Colonic mucosa (tissue), 4 donors: ENCODE results near the gene C1orf35. TPM values are rescaled to one million over a fixed set of nuclear protein-coding genes. Genes with fewer than 3 reads are reported as not detected.

Experiments used
- DNase-seq: peaks from one replicate; pipeline ENCODE4 v3.0.0-alpha.2; 2020
- H3K27ac ChIP-seq: fragments of 200-600 bp; one replicate; pipeline ENCODE4 v1.8.0; 2021
- H3K27me3 ChIP-seq: fragments of 200-600 bp; one replicate; pipeline ENCODE4 v1.8.0; 2021
- H3K36me3 ChIP-seq: fragments of 200-600 bp; one replicate; pipeline ENCODE4 v1.8.0; 2021
- H3K4me1 ChIP-seq: fragments of 200-600 bp; one replicate; pipeline ENCODE4 v1.8.0; 2021; ENCODE audit warnings: mild to moderate bottlenecking
- H3K4me3 ChIP-seq: fragments of 200-600 bp; one replicate; pipeline ENCODE4 v1.8.0; 2021
- H3K9ac ChIP-seq, 2 donors: one replicate each; pipeline ENCODE4 v1.7.0; 2013; ENCODE audit warnings: control low read depth in 2 of 2, low read depth in 2 of 2, low read length in 2 of 2
- H3K9me3 ChIP-seq: fragments of 200-600 bp; one replicate; pipeline ENCODE4 v1.8.0; 2021
- intact Hi-C: fragments of 100-400 bp; cut with DNase I; formaldehyde crosslinking; loops from one replicate; pipeline ENCODE4 v1.14.1; 2022
- total RNA-seq, 2 donors: library from RNA; stranded (reverse); fragmentation: NEBNext Ultra II Directional in 1 of 2; extraction: Animal tissue kit (Norgen Biotek cat#: 25700) in 1 of 2; gene quantifications; one replicate each; pipeline ENCODE4 v1.2.1, GENCODE V29; 2021
- TF ChIP-seq, protein P1 (sequence below): fragments of 200-600 bp; IDR thresholded peaks from one replicate; pipeline ENCODE4 v1.8.0; 2022; ENCODE audit warnings: antibody characterized with exemption, mild to moderate bottlenecking
- donor health status: healthy.
- donor health status: DM: no; HTN: no; CAD: no.
- donor health status: DM: no; HTN: no; CAD: no.

The C1orf35 gene
- total RNA-seq, 2 donors from 2014 or later: 14.9 to 26.4 TPM

DNA sequence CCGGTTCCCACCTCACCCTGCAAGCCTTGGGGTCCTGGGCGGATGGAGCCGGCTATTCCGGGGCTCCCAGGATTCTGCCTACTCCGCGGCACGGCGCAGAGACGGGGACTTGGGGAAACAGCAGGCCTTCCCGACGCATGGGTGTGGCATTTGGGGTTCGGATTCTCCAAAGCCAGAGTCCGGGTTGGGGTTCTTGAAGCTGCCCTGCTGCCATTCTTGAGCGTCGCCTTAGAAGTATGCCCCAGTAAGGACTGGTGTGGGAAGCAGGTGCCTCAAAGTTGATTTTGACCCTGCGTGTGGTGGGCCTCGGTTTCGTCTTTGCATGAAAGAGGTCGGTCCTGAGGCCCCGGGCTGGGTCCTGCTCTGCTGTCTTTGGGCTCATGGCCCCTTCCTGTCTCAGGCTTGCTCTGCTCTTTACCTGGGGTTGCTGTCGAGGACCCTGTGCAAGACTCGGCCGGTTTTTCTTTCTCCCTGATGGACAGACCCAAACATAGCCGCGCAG lies 37.6 kb upstream of the C1orf35 start:
- H3K27ac ChIP-seq: peak overlapping the region; percentile 95
- no peaks in the 10 kb centered on the region for H3K36me3 ChIP-seq
- intact Hi-C loops: no loop called here
- H3K4me3 ChIP-seq: peak overlapping the region; percentile 73
- H3K27me3 ChIP-seq: no peaks in the 10 kb centered on the region
- H3K9me3 ChIP-seq: no peaks in the 10 kb centered on the region
- DNase-seq: no peak
- TF ChIP-seq, protein P1, sequence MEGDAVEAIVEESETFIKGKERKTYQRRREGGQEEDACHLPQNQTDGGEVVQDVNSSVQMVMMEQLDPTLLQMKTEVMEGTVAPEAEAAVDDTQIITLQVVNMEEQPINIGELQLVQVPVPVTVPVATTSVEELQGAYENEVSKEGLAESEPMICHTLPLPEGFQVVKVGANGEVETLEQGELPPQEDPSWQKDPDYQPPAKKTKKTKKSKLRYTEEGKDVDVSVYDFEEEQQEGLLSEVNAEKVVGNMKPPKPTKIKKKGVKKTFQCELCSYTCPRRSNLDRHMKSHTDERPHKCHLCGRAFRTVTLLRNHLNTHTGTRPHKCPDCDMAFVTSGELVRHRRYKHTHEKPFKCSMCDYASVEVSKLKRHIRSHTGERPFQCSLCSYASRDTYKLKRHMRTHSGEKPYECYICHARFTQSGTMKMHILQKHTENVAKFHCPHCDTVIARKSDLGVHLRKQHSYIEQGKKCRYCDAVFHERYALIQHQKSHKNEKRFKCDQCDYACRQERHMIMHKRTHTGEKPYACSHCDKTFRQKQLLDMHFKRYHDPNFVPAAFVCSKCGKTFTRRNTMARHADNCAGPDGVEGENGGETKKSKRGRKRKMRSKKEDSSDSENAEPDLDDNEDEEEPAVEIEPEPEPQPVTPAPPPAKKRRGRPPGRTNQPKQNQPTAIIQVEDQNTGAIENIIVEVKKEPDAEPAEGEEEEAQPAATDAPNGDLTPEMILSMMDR: no peak
- peaks cover 15% of the 10 kb centered on the region for H3K4me1 ChIP-seq
- peak overlapping the region; percentile 93 to 95 for H3K9ac ChIP-seq

DNA sequence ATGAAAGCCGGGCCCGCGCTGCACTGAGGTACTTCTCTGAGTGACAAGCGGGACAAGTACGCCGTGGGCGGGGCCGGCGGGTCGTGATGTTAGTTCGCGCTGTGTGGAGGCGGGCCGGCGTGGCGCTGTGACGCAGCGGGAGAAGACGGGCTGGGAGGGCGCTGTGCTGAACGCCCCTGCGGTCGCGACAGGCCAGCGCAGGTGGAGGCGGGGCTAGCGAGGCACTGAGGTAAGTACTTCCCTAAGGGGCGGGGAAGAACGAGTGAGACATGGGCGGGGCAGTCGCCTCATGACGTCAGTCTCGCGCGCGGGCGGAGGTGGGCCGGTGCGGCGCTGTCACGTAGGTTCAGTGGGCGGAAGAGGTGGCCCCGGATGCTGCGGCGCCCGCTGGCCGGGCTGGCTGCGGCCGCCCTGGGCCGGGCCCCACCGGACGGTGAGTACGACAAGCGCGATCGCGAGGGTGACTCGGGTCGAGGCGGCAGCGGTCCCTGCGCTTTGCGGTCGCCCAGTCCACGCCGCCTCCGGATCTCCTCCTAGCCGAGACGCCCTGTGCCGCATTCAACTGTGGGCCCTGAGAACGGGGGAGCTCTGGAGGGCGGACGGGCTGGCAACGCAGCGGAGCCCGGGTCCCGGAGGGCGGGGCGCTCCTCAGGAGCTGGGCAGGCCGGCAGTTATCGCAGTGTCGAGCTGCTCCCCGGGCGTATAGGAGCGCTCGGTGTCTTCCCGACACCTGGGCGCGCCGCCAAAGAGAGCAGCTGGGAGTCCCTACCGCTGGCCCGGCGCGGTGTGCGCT lies 37.0 kb upstream of the C1orf35 start, which contains the start of gene GUK1:
TSS of gene GUK1 (plus strand) at position 349 of the 793 bp plus-strand sequence. CDS start at position 373, 24 bp downstream.
- peaks cover 15% of the 10 kb centered on the region for H3K4me1 ChIP-seq
- intact Hi-C loops: no loop called here

DNA sequence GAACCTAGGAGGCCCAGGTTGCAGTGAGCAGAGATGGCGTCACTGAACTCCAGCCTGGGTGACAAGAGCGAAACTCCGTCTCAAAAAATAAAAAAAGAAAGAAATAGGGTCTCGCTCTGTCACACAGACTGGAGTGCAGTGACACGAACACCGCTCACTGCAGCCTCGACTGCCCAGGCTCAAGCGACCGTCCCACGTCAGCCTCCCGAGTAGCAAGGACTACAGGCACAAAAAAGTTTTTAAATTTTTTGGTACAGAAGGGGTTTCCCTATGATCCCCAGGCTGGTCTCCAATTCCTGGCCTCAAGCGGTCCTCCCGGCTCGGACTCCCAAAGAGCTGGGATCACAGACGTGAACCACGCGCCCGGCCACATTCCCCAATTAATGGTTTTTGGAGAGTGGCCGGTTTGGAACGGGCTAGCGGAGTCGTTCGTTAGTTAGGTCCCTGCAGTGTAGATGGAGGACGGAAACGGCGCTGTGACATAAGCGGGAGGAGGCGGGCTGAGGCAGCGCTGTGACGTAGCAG lies 36.3 kb upstream of the C1orf35 start:
- Histone ChIP-seq H3K27me3 (no peaks in the 10 kb centered on the region), H3K36me3 (no peaks in the 10 kb centered on the region), H3K4me3 (peak overlapping the region; percentile 73), H3K9me3 (no peaks in the 10 kb centered on the region), H3K4me1 (peaks cover 15% of the 10 kb centered on the region), H3K9ac (peak overlapping the region in 1 of 2 donors; percentile 6), H3K27ac (peak overlapping the region; percentile 95)
- TF ChIP-seq, protein P1: no peak
- intact Hi-C loops: no loop called here
- no peak for DNase-seq

More for the DNA sequence above, 37.0 kb upstream of the C1orf35 start, which contains the start of gene GUK1:
- H3K9ac ChIP-seq: peak within 1 kb of the TSS; percentile 93 to 95
- peak; percentile 100 for DNase-seq
- H3K9me3 ChIP-seq: no peaks in the 10 kb centered on the region
- no peaks in the 10 kb centered on the region for H3K36me3 ChIP-seq
- TF ChIP-seq, protein P1: no peak
- H3K27me3 ChIP-seq: no peaks in the 10 kb centered on the region
- peak within 1 kb of the TSS; percentile 73 for H3K4me3 ChIP-seq
- H3K27ac ChIP-seq: peak within 1 kb of the TSS; percentile 95

DNA sequence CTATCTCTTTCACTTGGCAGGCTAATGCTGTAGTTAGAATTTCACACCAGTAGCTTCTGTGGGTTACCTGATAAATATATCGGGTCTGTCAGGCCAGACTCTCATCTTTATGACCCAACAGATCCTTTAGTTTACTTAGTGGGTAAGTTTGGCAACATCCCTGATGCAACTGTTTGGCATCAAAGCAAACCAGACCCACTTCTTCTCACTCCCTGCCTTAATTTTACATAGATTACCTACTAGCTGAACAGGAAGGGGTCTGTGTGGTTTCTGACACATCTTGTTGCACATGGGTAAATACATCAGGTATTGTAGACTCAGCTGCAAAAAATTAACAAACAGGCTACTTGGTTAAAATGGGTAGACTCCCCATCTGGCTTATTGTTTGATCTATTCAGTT lies 33.8 kb upstream of the C1orf35 start:
- Histone ChIP-seq H3K4me1 (peaks cover 5% of the 10 kb centered on the region), H3K9me3 (no peaks in the 10 kb centered on the region)
- intact Hi-C loops: no loop called here

DNA sequence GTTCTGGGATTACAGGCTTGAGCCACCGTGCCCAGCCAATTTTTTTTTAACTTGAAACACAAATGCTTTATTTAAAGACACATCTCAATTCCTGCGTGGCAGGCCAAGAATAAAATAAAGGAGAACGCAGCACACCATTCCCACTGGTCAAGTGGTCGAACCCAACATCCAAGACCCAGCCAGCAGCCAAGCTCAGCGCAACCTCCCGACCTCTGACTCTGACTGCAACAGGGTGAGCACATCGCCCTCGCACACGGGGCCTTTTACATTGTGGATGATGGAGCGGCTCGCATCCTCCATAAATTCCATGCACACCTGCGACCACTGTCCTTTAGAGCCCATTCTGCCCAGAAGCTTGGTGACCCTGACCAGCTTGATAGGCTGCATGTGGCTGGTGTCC lies 31.5 kb upstream of the C1orf35 start:
- peaks cover 3% of the 10 kb centered on the region for H3K27me3 ChIP-seq
- intact Hi-C loops: loop anchor here (5.0 kb wide), 1 partner anchor 38 kb away; no protein-coding TSS in a partner anchor
- TF ChIP-seq, protein P1: no peak
- H3K27ac ChIP-seq: no peak overlapping the region
- no peaks in the 10 kb centered on the region for H3K36me3 ChIP-seq
- no peaks in the 10 kb centered on the region for H3K4me1 ChIP-seq
- no peak overlapping the region for H3K4me3 ChIP-seq
- H3K9ac ChIP-seq: no peak overlapping the region
- no peak for DNase-seq
- H3K9me3 ChIP-seq: no peaks in the 10 kb centered on the region

More for the DNA sequence above, 33.8 kb upstream of the C1orf35 start:
- DNase-seq: no peak
- Histone ChIP-seq H3K27ac (no peak overlapping the region), H3K27me3 (no peaks in the 10 kb centered on the region), H3K36me3 (no peaks in the 10 kb centered on the region), H3K4me3 (no peak overlapping the region), H3K9ac (no peak overlapping the region)
- TF ChIP-seq, protein P1: no peak
